Aorta (tissue), 5 donors: Measurements from ENCODE around the gene HRC. TPM values are rescaled to one million over a fixed set of nuclear protein-coding genes. Genes with fewer than 3 reads are reported as not detected.
A peak's percentile ranks its signal among the peaks of the same experiment; 100 is the strongest.
"Not testable (repeated sequence)": the region's sequence is repeated elsewhere in the genome, so short reads cannot be mapped to it uniquely, and the experiment has no call there.

Experiments
- ATAC-seq: fragments of 200-7000 bp; cut with Tn5 transposase; one replicate; pipeline ENCODE4 v1.9.1; 2022; ENCODE audit warnings: moderate library complexity; ENCODE audit not compliant: low FRiP score
- DNase-seq, 2 donors: peaks; one replicate each; pipeline ENCODE4 v3.0.0-alpha.2; 2020
- H3K27ac ChIP-seq, 2 donors: one replicate each; pipeline ENCODE4 v1.5.1; 2013; ENCODE audit warnings: low read length in 2 of 2, mild to moderate bottlenecking in 2 of 2, moderate library complexity in 2 of 2, control low read depth in 1 of 2, inconsistent platforms in 1 of 2, low read depth in 1 of 2
- H3K27me3 ChIP-seq, 2 donors: one replicate each; pipeline ENCODE4 v1.6.1; 2013; ENCODE audit warnings: control low read depth in 1 of 2, low read length in 1 of 2, mild to moderate bottlenecking in 1 of 2, moderate library complexity in 1 of 2; ENCODE audit not compliant: insufficient read depth in 2 of 2, control insufficient read depth in 1 of 2
- H3K36me3 ChIP-seq, 2 donors: one replicate each; pipeline ENCODE4 v1.6.1; 2013; ENCODE audit warnings: control low read depth in 1 of 2, low read length in 1 of 2, mild to moderate bottlenecking in 1 of 2; ENCODE audit not compliant: insufficient read depth in 2 of 2, control insufficient read depth in 1 of 2
- H3K4me1 ChIP-seq, 2 donors: one replicate each; pipeline ENCODE4 v1.6.1; 2013; ENCODE audit warnings: low read length in 2 of 2, control low read depth in 1 of 2, mild to moderate bottlenecking in 1 of 2, moderate library complexity in 1 of 2; ENCODE audit not compliant: insufficient read depth in 2 of 2, control insufficient read depth in 1 of 2
- H3K4me3 ChIP-seq, 2 donors: one replicate each; pipeline ENCODE4 v1.5.1; 2013; ENCODE audit warnings: low read length in 2 of 2, control low read depth in 1 of 2, mild to moderate bottlenecking in 1 of 2
- H3K9me3 ChIP-seq: one replicate; pipeline ENCODE4 v1.6.1; 2013; ENCODE audit warnings: mild to moderate bottlenecking, low read length; ENCODE audit not compliant: control insufficient read depth
- WGBS, 2 donors: extraction: QIAGEN DNeasy Blood & Tissue Kit; methylation state at CpG; one replicate each; pipeline ENCODE4 v1.1.7; 2013; 5-methylcytosine and 5-hydroxymethylcytosine counted together
- intact Hi-C, 2 donors: fragments of 100-400 bp; cut with DNase I; formaldehyde crosslinking; loops; one replicate each; pipeline versions ENCODE4 v1.14.2 to v1.15.0; 2022
- polyA plus RNA-seq, 2 donors: library from polyadenylated mRNA; stranded (reverse); fragments of 200-250 nt; gene quantifications; one replicate each; pipeline ENCODE4 v1.2.3, GENCODE V29; 2013
- total RNA-seq, 2 donors: library from RNA; stranded (reverse); fragmentation: NEBNext Ultra II Directional; extraction: Animal tissue kit (Norgen Biotek cat#: 25700); gene quantifications; one replicate each; pipeline ENCODE4 v1.2.1, GENCODE V29; 2021
- donor health status: healthy with polysubstance abuse.
- donor health status: Bipolar disorder and iron deficiency.
- donor health status: DM: no; HTN: no; CAD: no.
- donor health status: DM: no; HTN: no; CAD: no.
- donor health status: DM: yes; HTN: yes; CAD: no.

The HRC gene
- total and polyA plus RNA-seq, 4 donors = 0.74 to 9.3 (median 3.7) TPM

DNA sequence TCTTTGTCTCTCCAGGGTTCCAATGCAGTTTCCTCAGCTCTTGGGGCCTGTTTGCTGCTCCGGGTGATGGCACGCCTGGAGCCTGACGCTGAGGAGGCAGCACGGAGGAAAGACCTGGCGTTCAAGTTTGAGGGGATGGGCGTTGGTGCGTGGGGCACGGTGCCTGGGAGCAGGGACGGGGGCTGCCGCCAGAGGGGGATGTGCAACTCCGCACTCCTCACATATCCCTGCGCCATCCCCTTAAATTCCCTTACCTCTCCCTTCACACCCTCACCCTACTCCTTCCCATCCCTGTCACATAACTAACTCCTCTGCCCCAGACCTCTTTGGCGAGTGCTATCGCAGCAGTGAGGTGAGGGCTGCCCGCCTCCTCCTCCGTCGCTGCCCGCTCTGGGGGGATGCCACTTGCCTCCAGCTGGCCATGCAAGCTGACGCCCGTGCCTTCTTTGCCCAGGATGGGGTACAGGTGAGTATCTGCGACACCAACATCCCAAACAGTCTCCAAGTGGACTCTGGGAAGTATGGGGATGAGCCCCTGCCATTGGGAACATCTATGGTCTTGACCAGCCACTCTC, 33.5 kb upstream of the HRC start:
- no peak for DNase-seq
- Histone ChIP-seq H3K36me3 (peaks cover 0 to 9% of the 10 kb centered on the region in 2 donors), H3K27me3 (no peaks in the 10 kb centered on the region), H3K4me3 (no peak overlapping the region), H3K4me1 (no peaks in the 10 kb centered on the region), H3K27ac (no peak overlapping the region), H3K9me3 (no peaks in the 10 kb centered on the region)
- 82% methylated on average over 21 of the region's 21 CpGs for WGBS, 2 donors
- ATAC-seq = no peak
- intact Hi-C loops = no loop called here

DNA sequence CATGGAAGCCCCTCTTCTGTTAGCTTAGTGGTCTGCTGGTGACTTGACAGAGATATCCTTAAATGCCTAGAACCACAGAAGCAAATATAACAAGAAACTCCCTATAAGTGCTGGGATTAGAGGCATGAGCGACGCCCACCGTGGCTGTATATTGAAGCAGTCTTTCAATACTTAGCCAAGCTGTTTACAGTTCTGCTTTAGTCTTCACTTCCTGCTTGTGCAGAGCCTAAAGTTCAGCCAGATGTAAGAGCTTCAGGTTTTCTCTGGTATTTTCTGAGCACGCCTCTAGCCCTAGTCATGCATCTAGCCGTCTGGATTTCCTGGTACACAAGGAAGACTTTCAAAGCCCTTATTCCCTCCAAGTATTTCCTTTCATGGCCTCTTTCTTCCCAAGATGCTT, 30.9 kb upstream of the HRC start:
- no peaks in the 10 kb centered on the region for H3K27me3 ChIP-seq
- 87 to 88% methylated on average over 5 of the region's 5 CpGs for WGBS, 2 donors
- H3K36me3 ChIP-seq = peaks cover 0 to 6% of the 10 kb centered on the region in 2 donors
- intact Hi-C loops = no loop called here
- H3K27ac ChIP-seq = no peak overlapping the region
- ATAC-seq = no peak
- no peak overlapping the region for H3K4me3 ChIP-seq
- H3K9me3 ChIP-seq = no peaks in the 10 kb centered on the region
- no peaks in the 10 kb centered on the region for H3K4me1 ChIP-seq
- DNase-seq = no peak

DNA sequence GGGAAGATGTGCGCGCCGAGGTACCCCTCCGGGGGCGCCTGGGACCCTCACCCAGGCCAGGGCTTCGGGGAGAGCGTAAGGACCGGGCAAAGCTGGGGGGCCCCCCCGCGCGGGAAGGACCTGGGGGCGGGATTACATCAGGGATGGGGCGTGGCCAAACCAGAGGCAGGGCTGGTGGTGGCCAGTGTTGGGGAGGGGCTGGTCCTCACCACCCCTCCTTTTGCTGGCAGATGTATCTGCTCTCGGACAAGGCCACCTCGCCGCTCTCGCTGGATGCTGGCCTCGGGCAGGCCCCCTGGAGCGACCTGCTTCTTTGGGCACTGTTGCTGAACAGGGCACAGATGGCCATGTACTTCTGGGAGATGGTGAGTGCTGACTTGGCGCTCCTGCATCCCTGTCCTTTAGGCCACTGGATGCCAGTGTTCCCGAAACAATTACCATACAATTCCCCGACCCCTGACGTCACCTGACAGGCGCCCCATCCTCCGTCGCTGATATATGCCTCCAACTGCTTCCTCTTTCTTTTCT, 27.7 kb upstream of the HRC start:
- no peak overlapping the region for H3K27ac ChIP-seq
- DNase-seq (no peak), ATAC-seq (no peak)
- no peaks in the 10 kb centered on the region for H3K4me1 ChIP-seq
- intact Hi-C loops = no loop called here
- H3K27me3 ChIP-seq = no peaks in the 10 kb centered on the region
- no peaks in the 10 kb centered on the region for H3K36me3 ChIP-seq
- H3K9me3 ChIP-seq = no peaks in the 10 kb centered on the region
- 65 to 68% methylated on average over 20 to 26 of the region's 26 CpGs for WGBS, 2 donors
- no peak overlapping the region for H3K4me3 ChIP-seq

DNA sequence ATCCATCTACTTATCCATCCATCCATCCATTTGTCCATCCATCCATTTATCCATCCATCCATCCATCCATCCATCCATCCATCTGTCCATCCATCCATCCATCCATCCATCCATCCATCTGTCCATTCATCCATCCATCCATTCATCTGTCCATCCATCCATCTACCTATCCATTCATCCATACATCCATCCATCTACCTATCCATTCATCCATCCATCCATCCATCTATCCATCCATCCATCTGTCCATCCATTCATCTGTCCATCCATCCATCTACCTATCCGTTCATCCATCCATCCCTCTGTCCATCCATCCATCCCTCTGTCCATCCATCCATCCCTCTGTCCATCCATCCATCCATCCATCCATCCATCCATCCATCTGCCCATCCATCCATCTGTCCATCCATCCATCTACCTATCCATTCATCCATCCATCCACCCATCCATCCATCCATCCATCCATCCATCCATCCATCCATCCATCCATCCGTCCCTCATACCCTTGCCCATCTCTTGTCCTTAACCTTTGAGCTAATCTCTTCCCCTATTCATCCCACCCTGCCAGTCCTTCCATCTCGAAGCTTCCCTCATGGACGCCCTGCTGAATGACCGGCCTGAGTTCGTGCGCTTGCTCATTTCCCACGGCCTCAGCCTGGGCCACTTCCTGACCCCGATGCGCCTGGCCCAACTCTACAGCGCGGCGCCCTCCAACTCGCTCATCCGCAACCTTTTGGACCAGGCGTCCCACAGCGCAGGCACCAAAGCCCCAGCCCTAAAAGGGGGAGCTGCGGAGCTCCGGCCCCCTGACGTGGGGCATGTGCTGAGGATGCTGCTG, 27.0 kb upstream of the HRC start:
- H3K4me1 ChIP-seq, ATAC-seq, intact Hi-C loops, H3K4me3 ChIP-seq, H3K36me3 ChIP-seq, DNase-seq, H3K27me3 ChIP-seq, H3K9me3 ChIP-seq, H3K27ac ChIP-seq: not testable (repeated sequence)
- WGBS, 2 donors = 77 to 78% methylated on average over 20 of the region's 20 CpGs

DNA sequence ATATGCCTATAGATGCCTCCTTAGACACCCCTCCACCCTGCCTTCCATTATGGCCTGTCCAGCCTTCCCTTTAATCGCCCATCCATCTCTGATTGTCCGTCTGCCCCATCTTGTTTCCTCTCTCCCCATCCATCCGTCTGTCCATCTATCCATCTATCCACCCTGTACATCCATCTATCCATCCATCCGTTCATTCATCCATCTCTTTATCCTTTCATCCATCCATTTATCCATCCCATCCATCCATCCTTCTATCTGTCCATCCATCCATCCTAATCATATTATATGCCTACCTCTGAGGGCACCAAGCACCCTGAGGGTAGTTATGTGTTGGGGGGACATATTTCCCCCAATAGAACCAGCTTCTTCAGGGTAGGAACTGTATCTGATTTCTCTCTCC, 25.5 kb upstream of the HRC start:
- ATAC-seq (no peak), DNase-seq (no peak)
- Histone ChIP-seq H3K27ac (no peak overlapping the region), H3K9me3 (no peaks in the 10 kb centered on the region), H3K36me3 (no peaks in the 10 kb centered on the region), H3K4me1 (no peaks in the 10 kb centered on the region), H3K4me3 (no peak overlapping the region), H3K27me3 (no peaks in the 10 kb centered on the region)
- intact Hi-C loops = no loop called here
- 90 to 94% methylated on average over 4 of the region's 4 CpGs for WGBS, 2 donors

DNA sequence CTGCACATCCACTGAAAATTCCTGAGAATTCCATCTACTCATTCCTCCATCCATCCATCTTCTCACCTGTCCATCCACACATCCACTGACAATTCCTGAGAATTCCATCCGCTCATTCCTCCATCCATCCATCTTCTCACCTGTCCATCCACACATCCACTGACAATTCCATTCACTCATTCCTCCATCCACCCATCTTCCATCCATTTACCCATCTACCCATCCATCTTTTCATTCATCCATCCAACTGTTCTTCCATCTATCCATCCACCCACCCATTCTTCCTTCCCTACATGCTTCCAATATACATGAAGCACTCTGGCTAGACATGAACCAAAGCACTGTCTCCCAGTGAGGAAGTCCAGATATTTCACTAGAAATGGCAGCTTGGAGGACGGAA, 18.0 kb upstream of the HRC start:
- Histone ChIP-seq H3K36me3 (peaks cover 0 to 4% of the 10 kb centered on the region in 2 donors), H3K4me1 (no peaks in the 10 kb centered on the region), H3K4me3 (no peak overlapping the region), H3K27me3 (no peaks in the 10 kb centered on the region), H3K9me3 (no peaks in the 10 kb centered on the region), H3K27ac (no peak overlapping the region)
- intact Hi-C loops = no loop called here
- 96 to 97% methylated on average over 2 of the region's 2 CpGs for WGBS, 2 donors
- ATAC-seq (no peak), DNase-seq (no peak)

DNA sequence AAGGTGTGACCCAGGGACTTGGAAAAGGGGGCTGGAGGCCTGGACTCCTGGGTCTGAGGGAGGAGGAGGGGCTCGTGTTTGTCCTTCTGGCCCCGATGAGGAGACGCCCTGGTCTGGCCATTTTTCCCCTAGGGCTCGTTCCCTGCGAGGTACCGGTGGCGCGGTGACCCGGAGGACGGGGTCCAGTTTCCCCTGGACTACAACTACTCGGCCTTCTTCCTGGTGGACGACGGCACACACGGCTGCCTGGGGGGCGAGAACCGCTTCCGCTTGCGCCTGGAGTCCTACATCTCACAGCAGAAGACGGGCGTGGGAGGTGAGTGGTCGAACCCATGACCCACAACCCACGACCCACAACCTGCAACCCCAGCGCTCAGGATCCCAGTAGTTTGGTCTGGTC, 13.2 kb upstream of the HRC start:
- Histone ChIP-seq H3K36me3 (peaks cover 0 to 4% of the 10 kb centered on the region in 2 donors), H3K4me1 (peaks cover 0 to 3% of the 10 kb centered on the region in 2 donors), H3K9me3 (no peaks in the 10 kb centered on the region), H3K4me3 (no peak overlapping the region), H3K27me3 (no peaks in the 10 kb centered on the region), H3K27ac (no peak overlapping the region)
- no peak for ATAC-seq
- DNase-seq = no peak
- 93 to 95% methylated on average over 23 of the region's 23 CpGs for whole genome bisulfite sequencing, 2 donors
- intact Hi-C loops = no loop called here

DNA sequence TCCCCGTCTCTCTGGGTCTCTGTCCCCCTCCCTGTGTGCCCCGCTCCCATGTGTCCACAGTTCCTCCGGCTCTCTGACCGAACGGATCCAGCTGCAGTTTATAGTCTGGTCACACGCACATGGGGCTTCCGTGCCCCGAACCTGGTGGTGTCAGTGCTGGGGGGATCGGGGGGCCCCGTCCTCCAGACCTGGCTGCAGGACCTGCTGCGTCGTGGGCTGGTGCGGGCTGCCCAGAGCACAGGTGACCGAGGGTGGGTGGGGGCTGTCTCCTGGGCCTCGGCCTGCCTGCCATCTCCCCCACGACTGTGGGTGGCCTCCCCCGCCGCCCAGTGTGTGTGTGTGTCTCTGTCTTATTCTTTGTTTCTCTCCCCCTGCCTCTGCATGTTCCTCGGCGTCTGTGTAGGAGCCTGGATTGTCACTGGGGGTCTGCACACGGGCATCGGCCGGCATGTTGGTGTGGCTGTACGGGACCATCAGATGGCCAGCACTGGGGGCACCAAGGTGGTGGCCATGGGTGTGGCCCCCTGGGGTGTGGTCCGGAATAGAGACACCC, 12.7 kb upstream of the HRC start:
- DNase-seq = peak in 1 of 2 donors; percentile 30
- H3K4me3 ChIP-seq = no peak overlapping the region
- WGBS, 2 donors = 83 to 85% methylated on average over 24 to 25 of the region's 25 CpGs
- intact Hi-C loops = no loop called here
- no peak overlapping the region for H3K27ac ChIP-seq
- peaks cover 0 to 4% of the 10 kb centered on the region in 2 donors for H3K36me3 ChIP-seq
- no peaks in the 10 kb centered on the region for H3K27me3 ChIP-seq
- no peak for ATAC-seq
- H3K4me1 ChIP-seq = peaks cover 0 to 3% of the 10 kb centered on the region in 2 donors
- no peaks in the 10 kb centered on the region for H3K9me3 ChIP-seq
